ENCODE data around the gene IL10.

DNA sequence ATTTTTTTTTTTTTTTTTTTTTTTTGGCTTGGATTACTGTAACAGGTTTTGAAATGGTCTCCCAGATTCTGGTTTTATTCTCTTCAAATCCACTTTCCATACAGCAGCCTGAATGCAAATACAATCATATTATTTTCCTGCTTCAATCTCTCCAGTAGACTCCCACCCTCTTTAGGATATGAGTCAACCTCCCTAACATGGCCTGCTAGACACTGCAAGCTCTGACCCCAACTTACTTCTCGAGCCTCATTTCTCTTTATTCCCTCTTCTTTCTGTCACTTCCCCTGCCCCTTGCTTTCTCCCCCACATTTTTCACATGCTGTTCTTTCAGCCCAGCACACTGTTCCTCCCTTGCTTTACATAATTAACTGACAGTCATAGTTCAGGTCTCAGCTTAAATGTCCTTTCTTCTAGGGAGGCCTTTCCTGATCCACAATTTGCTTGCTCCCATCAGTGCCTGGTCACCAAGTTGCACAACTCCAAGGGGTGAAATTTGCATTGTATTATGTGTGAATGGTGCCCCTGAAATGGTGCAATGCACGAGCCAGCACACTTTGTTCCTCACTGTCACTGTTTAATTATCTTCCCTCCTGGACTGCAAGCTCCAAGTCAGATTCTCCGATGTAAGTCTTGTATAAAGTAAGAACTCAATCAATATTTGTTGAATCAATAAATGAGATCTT is 23.8 kb downstream of the IL10 start:
- TF ChIP-seq, protein P1, sequence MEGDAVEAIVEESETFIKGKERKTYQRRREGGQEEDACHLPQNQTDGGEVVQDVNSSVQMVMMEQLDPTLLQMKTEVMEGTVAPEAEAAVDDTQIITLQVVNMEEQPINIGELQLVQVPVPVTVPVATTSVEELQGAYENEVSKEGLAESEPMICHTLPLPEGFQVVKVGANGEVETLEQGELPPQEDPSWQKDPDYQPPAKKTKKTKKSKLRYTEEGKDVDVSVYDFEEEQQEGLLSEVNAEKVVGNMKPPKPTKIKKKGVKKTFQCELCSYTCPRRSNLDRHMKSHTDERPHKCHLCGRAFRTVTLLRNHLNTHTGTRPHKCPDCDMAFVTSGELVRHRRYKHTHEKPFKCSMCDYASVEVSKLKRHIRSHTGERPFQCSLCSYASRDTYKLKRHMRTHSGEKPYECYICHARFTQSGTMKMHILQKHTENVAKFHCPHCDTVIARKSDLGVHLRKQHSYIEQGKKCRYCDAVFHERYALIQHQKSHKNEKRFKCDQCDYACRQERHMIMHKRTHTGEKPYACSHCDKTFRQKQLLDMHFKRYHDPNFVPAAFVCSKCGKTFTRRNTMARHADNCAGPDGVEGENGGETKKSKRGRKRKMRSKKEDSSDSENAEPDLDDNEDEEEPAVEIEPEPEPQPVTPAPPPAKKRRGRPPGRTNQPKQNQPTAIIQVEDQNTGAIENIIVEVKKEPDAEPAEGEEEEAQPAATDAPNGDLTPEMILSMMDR (IDR thresholded peaks at IDR 0.05), result no peak
- no peak for TF ChIP-seq POLR2AphosphoS5 (IDR thresholded peaks at IDR 0.05; ENCODE audit: insufficient read depth in 1 of 2, low read depth in 1 of 2)

Measured in vagina (tissue), 2 donors.